A549 (cell line): Measurements from ENCODE around the gene PRTN3. TPM values are rescaled to one million over a fixed set of nuclear protein-coding genes. Genes with fewer than 3 reads are reported as not detected.

Source experiments
- ATAC-seq, 2 experiments: fragments of 200-7000 bp in 1 of 2; fragments of >200 bp in 1 of 2; cut with Nextera tagmentation in 1 of 2; cut with Tn5 transposase in 1 of 2; 3 replicates each; pipeline versions ENCODE4 v1.8.0 to v1.9.1; 2018 to 2020; ENCODE audit warnings: mild to moderate bottlenecking in 1 of 2, moderate library complexity in 1 of 2
- CTCF ChIA-PET: fragments of 300-600 bp; sonication (Branson Sonifier 250); formaldehyde crosslinking; extraction: SDS; loops from one replicate; lab custom pipeline; 2021; ENCODE audit warnings: antibody characterized with exemption, inconsistent platforms; lab: Yijun Ruan, JAX
- POLR2A ChIA-PET: fragments of 350-600 bp; formaldehyde crosslinking; extraction: SDS; loops from one replicate; lab custom pipeline; 2021; ENCODE audit warnings: antibody characterized with exemption, inconsistent platforms; lab: Yijun Ruan, JAX
- DNase-seq, 2 experiments: peaks; one replicate each; pipeline versions ENCODE4 v3.0.0 to v3.0.0-alpha.2; 2011 to 2016; ENCODE audit warnings: low read depth in 1 of 2, low spot score in 1 of 2
- FAIRE-seq: peaks from 2 replicates; lab custom pipeline; 2011; peaks lifted over from hg19 to GRCh38; lab: Jason Lieb, UNC
- H3K27ac ChIP-seq, 2 experiments: fragments of >200 bp; sonication (Bioruptor Twin); formaldehyde crosslinking; 3 replicates each; pipeline ENCODE4 v1.5.1; 2016 to 2017
- H3K4me1 ChIP-seq: fragments of >200 bp; sonication (Bioruptor Twin); formaldehyde crosslinking; 3 replicates; pipeline ENCODE4 v1.6.1; 2016
- H3K4me2 ChIP-seq: fragments of >200 bp; sonication (Bioruptor Twin); formaldehyde crosslinking; 3 replicates; pipeline ENCODE4 v1.6.1; 2016
- H3K4me3 ChIP-seq: fragments of >200 bp; sonication (Bioruptor Twin); formaldehyde crosslinking; 3 replicates; pipeline ENCODE4 v1.5.1; 2016
- H3K9me3 ChIP-seq: fragments of >200 bp; sonication (Bioruptor Twin); formaldehyde crosslinking; 3 replicates; pipeline ENCODE4 v1.6.1; 2016
- BHLHE40 ChIP-seq: IDR thresholded peaks from 2 replicates; pipeline ENCODE4 v1.6.1; 2012; ENCODE audit warnings: low read depth, low read length, inconsistent platforms
- CBX2 ChIP-seq: fragments of 200-600 bp; sonication (generic); IDR thresholded peaks from 2 replicates; pipeline ENCODE4 v1.6.1; 2016; ENCODE audit warnings: low read depth, mild to moderate bottlenecking, borderline replicate concordance
- EHF ChIP-seq: fragments of 250-450 bp; sonication (Bioruptor Pico); IDR thresholded peaks from 2 replicates; pipeline ENCODE4 v1.5.0; 2020; ENCODE audit warnings: mild to moderate bottlenecking
- EHMT2 ChIP-seq: fragments of 200-600 bp; sonication (generic); IDR thresholded peaks from 2 replicates; pipeline ENCODE4 v1.6.1; 2016; ENCODE audit warnings: antibody characterized with exemption, low read depth, mild to moderate bottlenecking, moderate library complexity
- ESRRA ChIP-seq: fragments of 150-350 bp; IDR thresholded peaks from 2 replicates; pipeline ENCODE4 v1.6.1; 2014; ENCODE audit warnings: mild to moderate bottlenecking, low read length, borderline replicate concordance
- FOSB ChIP-seq: fragments of 250-450 bp; sonication (Bioruptor Pico); IDR thresholded peaks from 2 replicates; pipeline ENCODE4 v1.5.0; 2020; ENCODE audit warnings: mild to moderate bottlenecking, moderate library complexity
- FOSL2 ChIP-seq, 2 experiments: fragments of 450-650 bp in 1 of 2; fragments of >200 bp in 1 of 2; sonication (Bioruptor Twin) in 1 of 2; formaldehyde crosslinking; IDR thresholded peaks; 2 replicates each; pipeline versions ENCODE4 v1.5.0 to v1.6.1; 2016 to 2020; ENCODE audit warnings: mild to moderate bottlenecking in 1 of 2, moderate library complexity in 1 of 2
- GATA3 ChIP-seq: IDR thresholded peaks from 2 replicates; pipeline ENCODE4 v1.6.1; 2012; ENCODE audit warnings: borderline replicate concordance
- HOXB5 ChIP-seq: fragments of 250-450 bp; sonication (Bioruptor Pico); IDR thresholded peaks from 2 replicates; pipeline ENCODE4 v1.5.0; 2020; ENCODE audit warnings: mild to moderate bottlenecking, moderate library complexity
- MYC ChIP-seq: IDR thresholded peaks from 2 replicates; pipeline ENCODE4 v1.6.1; 2012; ENCODE audit warnings: mild to moderate bottlenecking, inconsistent platforms, low read length, improper control_type of control experiment, borderline replicate concordance
- POLR2A ChIP-seq: IDR thresholded peaks from 2 replicates; pipeline ENCODE4 v1.6.1; 2012; ENCODE audit warnings: mild to moderate bottlenecking, low read length
- RCOR1 ChIP-seq: fragments of 150-350 bp; IDR thresholded peaks from 2 replicates; pipeline ENCODE4 v1.6.1; 2014; ENCODE audit warnings: antibody characterized with exemption, low read length, low read depth
- RNF2 ChIP-seq: fragments of 200-600 bp; sonication (generic); IDR thresholded peaks from 2 replicates; pipeline ENCODE4 v1.6.1; 2016; ENCODE audit warnings: low read depth, mild to moderate bottlenecking, antibody characterized with exemption, moderate library complexity, borderline replicate concordance
- ZC3H11A ChIP-seq: fragments of 450-650 bp; IDR thresholded peaks from 2 replicates; pipeline ENCODE4 v1.6.1; 2014; ENCODE audit warnings: antibody characterized with exemption, mild to moderate bottlenecking
- WGBS: methylation state at CpG from one replicate; pipeline ENCODE4 v1.1.6; 2017; ENCODE audit errors: missing lambda C conversion rate; 5-methylcytosine and 5-hydroxymethylcytosine counted together
- polyA plus RNA-seq, 4 experiments: library from polyadenylated mRNA; depleted of rRNA in 3 of 4; stranded (reverse); fragments of >200 nt; fragmentation: RNase III in 1 of 4; extraction: RNeasy Plus Mini Kit Qiagen cat#74134 plus additional on column Dnase treatment in 1 of 4; gene quantifications; 2 replicates in 3 of 4; 3 replicates in 1 of 4; pipeline ENCODE4 v1.2.3, GENCODE V29; 2011 to 2017
- TF ChIP-seq, protein P1 (sequence below): IDR thresholded peaks from 2 replicates; pipeline ENCODE4 v1.6.1; 2012
- TF ChIP-seq, protein P2 (sequence below): fragments of >200 bp; sonication (Bioruptor Twin); formaldehyde crosslinking; IDR thresholded peaks from 3 replicates; pipeline ENCODE4 v1.6.1; 2016
- TF ChIP-seq, protein P3 (sequence below): fragments of 250-450 bp; sonication (Bioruptor Pico); IDR thresholded peaks from 2 replicates; pipeline ENCODE4 v1.5.0; 2020; ENCODE audit warnings: low read depth, mild to moderate bottlenecking, moderate library complexity
- TF ChIP-seq, protein P4 (sequence below): fragments of 450-650 bp; IDR thresholded peaks from 2 replicates; pipeline ENCODE4 v1.6.1; 2014; ENCODE audit warnings: antibody characterized with exemption
- TF ChIP-seq, protein P5 (sequence below): IDR thresholded peaks from 2 replicates; pipeline ENCODE4 v1.6.1; 2012

PRTN3 gene
- polyA plus RNA-seq, 2 of the 4 experiments (the other 2 are of a cell fraction), result 0.21 to 0.39 TPM

DNA sequence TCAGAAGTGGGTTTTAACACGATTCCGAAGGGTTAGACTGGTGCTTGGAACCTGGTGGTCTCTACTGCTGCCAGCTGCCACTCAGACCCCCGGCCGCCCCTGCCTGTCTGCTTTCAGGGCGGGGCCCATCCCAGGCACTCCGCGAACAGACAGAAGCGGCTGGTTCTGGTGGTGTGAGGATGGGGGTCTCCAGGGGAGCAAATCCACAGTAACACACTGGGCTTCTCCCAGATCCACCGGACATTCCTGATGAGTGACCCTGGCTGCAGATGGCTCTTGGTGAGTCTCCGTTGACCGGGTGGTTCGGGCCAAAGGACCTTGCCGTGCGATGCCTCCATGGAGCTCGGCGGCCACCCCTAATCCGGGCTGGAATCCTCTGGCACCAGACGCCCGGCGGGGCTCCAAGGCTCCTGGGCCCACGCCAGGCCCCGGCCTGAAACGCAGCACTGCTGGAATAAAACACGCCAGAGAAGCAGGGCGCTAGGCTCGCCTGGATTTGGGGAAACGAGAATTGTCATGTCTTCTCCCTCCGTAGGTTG lies 45.7 kb upstream of the PRTN3 start:
- peaks cover 33% of the 10 kb centered on the region for H3K4me1 ChIP-seq
- H3K4me2 ChIP-seq, result no peak overlapping the region
- H3K4me3 ChIP-seq, result no peak overlapping the region
- no peaks in the 10 kb centered on the region for H3K9me3 ChIP-seq
- peak overlapping the region in 1 of 2 experiments; percentile 97; a peak in 3 of 6 replicates for H3K27ac ChIP-seq
- ATAC-seq, result no peak
- TF ChIP-seq, protein P1, sequence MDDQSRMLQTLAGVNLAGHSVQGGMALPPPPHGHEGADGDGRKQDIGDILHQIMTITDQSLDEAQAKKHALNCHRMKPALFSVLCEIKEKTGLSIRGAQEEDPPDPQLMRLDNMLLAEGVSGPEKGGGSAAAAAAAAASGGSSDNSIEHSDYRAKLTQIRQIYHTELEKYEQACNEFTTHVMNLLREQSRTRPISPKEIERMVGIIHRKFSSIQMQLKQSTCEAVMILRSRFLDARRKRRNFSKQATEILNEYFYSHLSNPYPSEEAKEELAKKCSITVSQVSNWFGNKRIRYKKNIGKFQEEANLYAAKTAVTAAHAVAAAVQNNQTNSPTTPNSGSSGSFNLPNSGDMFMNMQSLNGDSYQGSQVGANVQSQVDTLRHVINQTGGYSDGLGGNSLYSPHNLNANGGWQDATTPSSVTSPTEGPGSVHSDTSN, result no peak
- TF ChIP-seq ESRRA, result no peak
- WGBS, result 94% methylated on average over 16 of the region's 28 CpGs
- DNase-seq, result no peak
- no peak for FAIRE-seq
- CTCF ChIA-PET, result no interaction called here
- POLR2A ChIA-PET, result no interaction called here

DNA sequence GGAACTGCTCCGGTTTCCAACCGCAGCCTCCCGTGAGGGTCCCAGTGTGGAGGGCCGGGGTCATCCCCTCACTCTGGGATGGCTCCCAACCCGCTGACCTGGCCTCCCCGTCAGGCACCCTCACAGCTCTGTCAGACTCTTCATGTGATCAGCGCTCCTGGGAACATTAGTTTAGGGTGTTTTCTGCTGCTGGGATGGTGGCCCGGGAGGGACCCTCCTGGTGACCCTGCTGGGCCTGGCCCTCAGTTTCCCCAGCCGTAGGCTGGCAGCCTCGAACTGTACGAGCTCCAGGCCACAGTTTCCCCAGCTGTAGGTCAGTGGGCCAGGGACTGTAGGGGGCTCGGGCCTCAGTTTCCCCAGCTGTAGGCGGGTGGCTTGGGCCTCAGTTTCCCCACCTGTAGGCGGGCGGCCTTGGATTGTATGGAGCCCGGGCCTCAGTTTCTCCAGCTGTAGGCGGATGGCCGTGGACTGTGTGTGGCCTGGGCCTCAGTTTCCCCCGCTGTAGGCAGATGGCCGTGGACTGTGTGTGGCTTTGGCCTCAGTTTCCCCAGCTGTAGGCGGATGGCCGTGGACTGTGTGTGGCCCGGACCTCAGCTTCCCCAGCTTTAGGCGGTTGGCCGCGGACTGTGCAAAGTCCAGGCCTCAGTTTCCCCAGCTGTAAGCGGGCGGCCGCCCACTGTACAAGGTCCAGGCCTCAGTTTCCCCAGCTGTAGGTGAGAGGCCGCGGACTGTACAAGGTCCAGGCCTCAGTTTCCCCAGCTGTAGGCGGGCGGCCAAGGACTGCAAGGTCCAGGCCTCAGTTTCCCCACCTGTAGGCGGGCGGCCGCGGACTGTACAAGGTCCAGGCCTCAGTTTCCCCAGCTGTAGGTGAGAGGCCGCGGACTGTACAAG lies 44.9 kb upstream of the PRTN3 start:
- DNase-seq, result no peak
- no peak for TF ChIP-seq GATA3
- TF ChIP-seq, protein P2, sequence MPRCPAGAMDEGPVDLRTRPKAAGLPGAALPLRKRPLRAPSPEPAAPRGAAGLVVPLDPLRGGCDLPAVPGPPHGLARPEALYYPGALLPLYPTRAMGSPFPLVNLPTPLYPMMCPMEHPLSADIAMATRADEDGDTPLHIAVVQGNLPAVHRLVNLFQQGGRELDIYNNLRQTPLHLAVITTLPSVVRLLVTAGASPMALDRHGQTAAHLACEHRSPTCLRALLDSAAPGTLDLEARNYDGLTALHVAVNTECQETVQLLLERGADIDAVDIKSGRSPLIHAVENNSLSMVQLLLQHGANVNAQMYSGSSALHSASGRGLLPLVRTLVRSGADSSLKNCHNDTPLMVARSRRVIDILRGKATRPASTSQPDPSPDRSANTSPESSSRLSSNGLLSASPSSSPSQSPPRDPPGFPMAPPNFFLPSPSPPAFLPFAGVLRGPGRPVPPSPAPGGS, result no peak
- TF ChIP-seq BHLHE40, result no peak
- no peak for TF ChIP-seq ESRRA
- TF ChIP-seq ZC3H11A, result no peak
- no peak for TF ChIP-seq RNF2
- CTCF ChIA-PET, result interaction anchor here (1.1 kb wide), 1 partner anchor 25 kb away, joined by 4 read pairs; no protein-coding TSS in a partner anchor
- Histone ChIP-seq H3K4me2 (peak overlapping the region; percentile 99), H3K27ac (peak overlapping the region; percentile 87 to 97), H3K4me1 (peaks cover 40% of the 10 kb centered on the region), H3K9me3 (no peaks in the 10 kb centered on the region), H3K4me3 (peak overlapping the region; percentile 53)
- 91% methylated on average over 12 of the region's 39 CpGs for WGBS
- POLR2A ChIA-PET, result no interaction called here
- no peak for ATAC-seq
- no peak for FAIRE-seq

DNA sequence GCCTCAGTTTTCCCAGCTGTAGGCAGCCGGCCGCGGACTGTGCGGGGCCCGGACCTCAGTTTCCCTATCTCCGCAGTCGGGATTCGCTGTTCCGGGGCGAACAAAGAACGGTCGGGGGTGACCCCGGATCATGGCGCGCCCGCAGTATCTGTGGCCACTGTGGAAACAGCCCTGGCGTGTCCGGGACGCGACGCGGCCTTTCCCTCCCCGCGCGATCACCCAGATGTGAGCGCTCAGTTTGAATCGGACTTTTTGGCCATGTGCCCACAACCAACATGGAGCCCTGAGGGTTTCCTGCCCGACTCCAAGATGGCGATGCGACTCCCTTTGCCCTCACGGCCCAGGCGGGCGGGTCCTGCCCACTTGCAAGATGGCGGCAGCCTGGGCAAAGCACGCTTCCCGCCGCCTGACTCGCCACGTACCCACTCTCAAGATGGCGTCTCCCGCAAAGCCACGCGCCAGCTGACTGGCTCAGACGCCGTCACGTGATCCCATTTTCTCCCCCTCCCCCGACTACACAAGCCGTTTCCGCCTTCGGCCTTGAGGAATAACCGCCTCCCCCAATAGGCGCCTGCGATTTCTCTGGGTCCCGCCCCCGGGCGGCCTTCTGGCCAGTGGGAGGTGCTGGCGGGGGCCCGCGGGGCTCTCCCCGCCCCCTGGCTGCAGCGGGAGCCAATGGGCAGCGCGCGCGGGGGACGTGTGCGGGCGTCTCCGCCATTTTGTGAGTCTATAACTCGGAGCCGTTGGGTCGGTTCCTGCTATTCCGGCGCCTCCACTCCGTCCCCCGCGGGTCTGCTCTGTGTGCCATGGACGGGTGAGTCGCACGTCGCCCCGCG lies 43.9 kb upstream of the PRTN3 start, which contains the start of gene PTBP1:
PTBP1 (plus strand) TSS at position 761 of the 836 bp plus-strand sequence; CDS start at position 807, 46 bp downstream.
- Histone ChIP-seq H3K4me2 (peak within 1 kb of the TSS; percentile 99), H3K9me3 (no peaks in the 10 kb centered on the region), H3K4me1 (peaks cover 40% of the 10 kb centered on the region), H3K4me3 (peak within 1 kb of the TSS; percentile 100), H3K27ac (peak within 1 kb of the TSS; percentile 100)
- ATAC-seq (peak; percentile 79 to 85), FAIRE-seq (peak; percentile 39), DNase-seq (peak; percentile 86 to 100)
- WGBS, result 0% methylated on average over 20 of the region's 83 CpGs
- CTCF ChIA-PET, result interaction anchor here (1.1 kb wide), 1 partner anchor 26 kb away, joined by 4 read pairs; no protein-coding TSS in a partner anchor
- POLR2A ChIA-PET, result interaction anchor here (0.7 kb wide), 1 partner anchor 28 kb away, joined by 3 read pairs; no protein-coding TSS in a partner anchor
- TF ChIP-seq RCOR1, result no peak
- TF ChIP-seq, protein P2, result peak; percentile 83; the same call in 1 of the 3 replicates
- peak; percentile 82 for TF ChIP-seq POLR2A
- TF ChIP-seq FOSL2 (IDR thresholded peaks at IDR 0.05), result no peak
- 0 out of 2 replicates have a peak, but pooled peaks have one; percentile 4 for TF ChIP-seq FOSL2 (CRISPR knock-in tag; IDR thresholded peaks at IDR 0.05)
- peak; percentile 94 for TF ChIP-seq MYC
- TF ChIP-seq, protein P1, result peak; percentile 54; the same call in 1 of the 2 replicates
- TF ChIP-seq CBX2, result no peak
- TF ChIP-seq, protein P3, sequence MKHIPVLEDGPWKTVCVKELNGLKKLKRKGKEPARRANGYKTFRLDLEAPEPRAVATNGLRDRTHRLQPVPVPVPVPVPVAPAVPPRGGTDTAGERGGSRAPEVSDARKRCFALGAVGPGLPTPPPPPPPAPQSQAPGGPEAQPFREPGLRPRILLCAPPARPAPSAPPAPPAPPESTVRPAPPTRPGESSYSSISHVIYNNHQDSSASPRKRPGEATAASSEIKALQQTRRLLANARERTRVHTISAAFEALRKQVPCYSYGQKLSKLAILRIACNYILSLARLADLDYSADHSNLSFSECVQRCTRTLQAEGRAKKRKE (CRISPR knock-in tag), result no peak
- TF ChIP-seq, protein P4, sequence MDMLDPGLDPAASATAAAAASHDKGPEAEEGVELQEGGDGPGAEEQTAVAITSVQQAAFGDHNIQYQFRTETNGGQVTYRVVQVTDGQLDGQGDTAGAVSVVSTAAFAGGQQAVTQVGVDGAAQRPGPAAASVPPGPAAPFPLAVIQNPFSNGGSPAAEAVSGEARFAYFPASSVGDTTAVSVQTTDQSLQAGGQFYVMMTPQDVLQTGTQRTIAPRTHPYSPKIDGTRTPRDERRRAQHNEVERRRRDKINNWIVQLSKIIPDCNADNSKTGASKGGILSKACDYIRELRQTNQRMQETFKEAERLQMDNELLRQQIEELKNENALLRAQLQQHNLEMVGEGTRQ, result peak; percentile 98
- TF ChIP-seq HOXB5 (CRISPR knock-in tag), result peak; percentile 76
- no peak for TF ChIP-seq EHMT2
- TF ChIP-seq, protein P5, sequence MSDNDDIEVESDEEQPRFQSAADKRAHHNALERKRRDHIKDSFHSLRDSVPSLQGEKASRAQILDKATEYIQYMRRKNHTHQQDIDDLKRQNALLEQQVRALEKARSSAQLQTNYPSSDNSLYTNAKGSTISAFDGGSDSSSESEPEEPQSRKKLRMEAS, result peak; percentile 93
- no peak for TF ChIP-seq EHF
- no peak for TF ChIP-seq FOSB (CRISPR knock-in tag)
